KMS-11 (cell line): Measurements from ENCODE around the gene SLC13A3.

Experiments
- H2AFZ ChIP-seq: fragments of 200-600 bp; sonication (generic); 2 replicates; pipeline ENCODE4 v1.6.1; 2016; ENCODE audit warnings: antibody characterized with exemption, mixed run types, low read depth
- H3K27ac ChIP-seq: fragments of 200-600 bp; sonication (generic); 2 replicates; pipeline ENCODE4 v1.6.1; 2016; ENCODE audit warnings: mild to moderate bottlenecking, mixed run types
- H3K27me3 ChIP-seq: fragments of 200-600 bp; sonication (generic); 2 replicates; pipeline ENCODE4 v1.6.1; 2017; ENCODE audit warnings: mild to moderate bottlenecking, low read depth, mixed run types, moderate library complexity; ENCODE audit not compliant: insufficient read depth
- H3K36me3 ChIP-seq: fragments of 200-600 bp; sonication (generic); 2 replicates; pipeline ENCODE4 v1.6.1; 2017; ENCODE audit warnings: mild to moderate bottlenecking, mixed run types; ENCODE audit not compliant: insufficient read depth
- H3K4me1 ChIP-seq: fragments of 200-600 bp; sonication (generic); 2 replicates; pipeline ENCODE4 v1.6.1; 2016; ENCODE audit warnings: mild to moderate bottlenecking, low read depth, mixed run types; ENCODE audit not compliant: poor library complexity, severe bottlenecking
- H3K4me2 ChIP-seq: fragments of 200-600 bp; sonication (generic); 2 replicates; pipeline ENCODE4 v1.7.0; 2016; ENCODE audit warnings: mild to moderate bottlenecking, mixed run types
- H3K4me3 ChIP-seq: fragments of 200-600 bp; sonication (generic); IDR thresholded peaks from 2 replicates; pipeline ENCODE4 v1.6.1; 2017; ENCODE audit warnings: low read depth, low read length, mixed read lengths; ENCODE audit not compliant: insufficient read depth
- H3K79me2 ChIP-seq: fragments of 200-600 bp; sonication (generic); 2 replicates; pipeline ENCODE4 v1.6.1; 2016; ENCODE audit warnings: low read depth, mixed run types; ENCODE audit not compliant: insufficient read depth
- H3K9ac ChIP-seq: fragments of 200-600 bp; sonication (generic); 2 replicates; pipeline ENCODE4 v1.6.1; 2016; ENCODE audit warnings: mild to moderate bottlenecking, mixed run types
- H4K20me1 ChIP-seq: fragments of 200-600 bp; sonication (generic); 2 replicates; pipeline ENCODE4 v1.6.1; 2016; ENCODE audit warnings: mild to moderate bottlenecking, mixed run types; ENCODE audit not compliant: insufficient read depth
- TF ChIP-seq, protein P1 (sequence below): fragments of 200-600 bp; sonication (generic); conservative IDR thresholded peaks from 2 replicates; pipeline ENCODE4 v1.6.1; 2017; ENCODE audit warnings: low read depth, mild to moderate bottlenecking, antibody characterized with exemption, low read length, moderate library complexity, mixed read lengths

The SLC13A3 gene

DNA sequence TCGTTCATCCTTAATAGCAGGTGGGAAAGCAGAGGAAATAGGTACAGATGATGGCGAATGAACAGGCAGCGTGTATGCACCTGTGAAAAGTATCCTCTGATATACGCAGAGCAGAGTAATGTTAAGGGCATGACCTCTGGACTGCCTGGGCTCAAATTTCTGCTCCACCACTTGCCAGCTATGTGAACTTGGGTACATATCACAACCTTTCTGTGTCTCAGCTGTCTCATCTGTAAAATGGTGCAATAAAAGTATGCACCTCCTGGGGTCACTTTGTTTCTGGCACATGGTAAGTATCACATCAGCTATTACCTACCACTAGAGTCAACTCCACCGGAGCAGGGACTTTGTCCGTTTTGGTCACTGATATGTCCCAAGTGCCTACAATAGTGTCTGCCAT, 103.3 kb downstream of the SLC13A3 start:
- Histone ChIP-seq H2AFZ (no peak overlapping the region), H3K4me1 (peaks cover 43% of the 10 kb centered on the region), H3K9ac (no peak overlapping the region), H4K20me1 (no peaks in the 10 kb centered on the region), H3K4me2 (no peak overlapping the region), H3K27ac (no peak overlapping the region), H3K36me3 (no peaks in the 10 kb centered on the region), H3K79me2 (no peaks in the 10 kb centered on the region), H3K4me3 (no peak overlapping the region), H3K27me3 (no peaks in the 10 kb centered on the region)
- TF ChIP-seq, protein P1, sequence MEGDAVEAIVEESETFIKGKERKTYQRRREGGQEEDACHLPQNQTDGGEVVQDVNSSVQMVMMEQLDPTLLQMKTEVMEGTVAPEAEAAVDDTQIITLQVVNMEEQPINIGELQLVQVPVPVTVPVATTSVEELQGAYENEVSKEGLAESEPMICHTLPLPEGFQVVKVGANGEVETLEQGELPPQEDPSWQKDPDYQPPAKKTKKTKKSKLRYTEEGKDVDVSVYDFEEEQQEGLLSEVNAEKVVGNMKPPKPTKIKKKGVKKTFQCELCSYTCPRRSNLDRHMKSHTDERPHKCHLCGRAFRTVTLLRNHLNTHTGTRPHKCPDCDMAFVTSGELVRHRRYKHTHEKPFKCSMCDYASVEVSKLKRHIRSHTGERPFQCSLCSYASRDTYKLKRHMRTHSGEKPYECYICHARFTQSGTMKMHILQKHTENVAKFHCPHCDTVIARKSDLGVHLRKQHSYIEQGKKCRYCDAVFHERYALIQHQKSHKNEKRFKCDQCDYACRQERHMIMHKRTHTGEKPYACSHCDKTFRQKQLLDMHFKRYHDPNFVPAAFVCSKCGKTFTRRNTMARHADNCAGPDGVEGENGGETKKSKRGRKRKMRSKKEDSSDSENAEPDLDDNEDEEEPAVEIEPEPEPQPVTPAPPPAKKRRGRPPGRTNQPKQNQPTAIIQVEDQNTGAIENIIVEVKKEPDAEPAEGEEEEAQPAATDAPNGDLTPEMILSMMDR, result no peak

DNA sequence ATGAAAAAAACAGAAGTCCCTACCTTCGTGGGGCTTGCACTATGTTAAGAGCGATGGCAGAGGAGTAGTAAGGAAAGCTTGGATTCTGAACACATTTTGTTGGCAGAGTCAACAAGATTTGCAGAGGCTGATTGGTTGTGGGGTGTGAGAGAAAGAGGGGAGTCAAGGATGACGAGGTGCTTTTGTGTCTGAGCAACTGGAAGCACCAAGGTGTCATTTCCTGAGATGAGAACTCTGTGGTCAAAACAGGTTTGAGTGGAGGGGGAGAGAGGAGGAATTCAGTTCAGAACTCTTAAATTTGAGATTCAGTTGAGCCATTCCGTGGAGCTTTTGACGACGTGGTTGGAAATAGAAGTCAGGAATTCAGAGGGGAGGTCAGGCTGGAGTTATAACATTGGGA, 104.3 kb downstream of the SLC13A3 start:
- Histone ChIP-seq H3K36me3 (no peaks in the 10 kb centered on the region), H3K27me3 (no peaks in the 10 kb centered on the region), H3K27ac (no peak overlapping the region), H2AFZ (no peak overlapping the region), H3K4me2 (no peak overlapping the region), H3K9ac (no peak overlapping the region), H4K20me1 (no peaks in the 10 kb centered on the region), H3K79me2 (no peaks in the 10 kb centered on the region), H3K4me1 (peaks cover 32% of the 10 kb centered on the region), H3K4me3 (no peak overlapping the region)
- TF ChIP-seq, protein P1, result no peak

DNA sequence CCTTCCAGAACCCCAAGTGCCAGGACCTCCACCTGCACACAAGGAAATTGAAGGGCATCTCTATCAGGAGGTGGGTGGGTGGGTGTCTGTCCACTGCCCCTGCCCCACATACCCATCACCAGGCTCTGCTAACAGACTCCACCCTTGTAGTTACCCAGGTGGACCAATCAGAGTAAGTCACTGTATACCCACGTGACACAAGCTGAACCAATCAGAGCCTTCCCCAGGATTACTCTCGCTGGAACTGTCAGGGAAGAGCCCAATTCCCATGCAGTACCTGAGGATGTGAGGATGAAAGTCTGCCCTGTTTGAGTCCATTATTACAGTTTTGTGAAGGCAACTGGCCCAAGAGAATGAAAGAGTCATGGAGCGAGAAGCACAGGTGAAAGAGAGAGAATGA, 105.0 kb downstream of the SLC13A3 start:
- TF ChIP-seq, protein P1, result no peak
- H3K27ac ChIP-seq, result no peak overlapping the region
- peaks cover 26% of the 10 kb centered on the region for H3K4me1 ChIP-seq
- no peak overlapping the region for H3K4me3 ChIP-seq
- no peak overlapping the region for H3K9ac ChIP-seq
- H4K20me1 ChIP-seq, result no peaks in the 10 kb centered on the region
- no peak overlapping the region for H3K4me2 ChIP-seq
- no peaks in the 10 kb centered on the region for H3K79me2 ChIP-seq
- H2AFZ ChIP-seq, result no peak overlapping the region
- no peaks in the 10 kb centered on the region for H3K27me3 ChIP-seq
- H3K36me3 ChIP-seq, result no peaks in the 10 kb centered on the region

DNA sequence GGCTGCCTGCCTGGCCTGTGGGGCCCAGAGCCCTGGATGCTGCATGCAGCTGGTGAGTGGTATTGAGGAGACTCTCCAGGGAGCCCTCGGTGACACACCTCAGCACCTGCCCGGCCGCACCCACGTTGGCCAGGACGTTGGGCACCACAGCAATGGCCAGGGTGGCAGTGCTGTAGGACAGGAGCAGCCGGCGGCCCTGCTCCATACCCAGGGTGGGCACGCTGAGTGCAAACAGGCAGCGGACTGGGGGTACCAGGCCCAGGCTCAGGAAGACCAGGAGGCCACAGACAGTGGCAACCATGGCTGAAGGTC, 105.5 kb downstream of the SLC13A3 start:
- Histone ChIP-seq H3K4me1 (peaks cover 21% of the 10 kb centered on the region), H3K4me2 (no peak overlapping the region; the same call in 1 of the 2 replicates), H3K27me3 (no peaks in the 10 kb centered on the region), H3K9ac (no peak overlapping the region), H3K27ac (no peak overlapping the region), H2AFZ (no peak overlapping the region), H3K4me3 (no peak overlapping the region), H3K36me3 (no peaks in the 10 kb centered on the region), H4K20me1 (no peaks in the 10 kb centered on the region), H3K79me2 (no peaks in the 10 kb centered on the region)
- TF ChIP-seq, protein P1, result no peak
